K562 (cell line): Measurements from ENCODE around the gene CACNG3. TPM values are rescaled to one million over a fixed set of nuclear protein-coding genes. Genes with fewer than 3 reads are reported as not detected.

Experiments
- ATAC-seq: fragments of 200-7000 bp; cut with Tn5 transposase; 3 replicates; pipeline ENCODE4 v1.9.1; 2020; ENCODE audit warnings: moderate library complexity
- BruUV-seq: library from RNA; stranded (reverse); fragments of 400-500 nt; replicated peaks from 2 replicates; lab custom pipeline; 2021; lab: Mats Ljungman, UMichigan
- CTCF ChIA-PET: fragments of 300-600 bp; formaldehyde crosslinking; extraction: SDS; loops from one replicate; lab custom pipeline; 2021; ENCODE audit warnings: low intra/inter-chr PET ratio; lab: Yijun Ruan, JAX
- POLR2A ChIA-PET: fragments of 300-600, 350-650 bp; sonication (Branson Sonifier 250); formaldehyde crosslinking; extraction: SDS; loops from one replicate; lab custom pipeline; 2021; ENCODE audit warnings: antibody characterized with exemption, inconsistent platforms; lab: Yijun Ruan, JAX
- DNase-seq, 4 experiments: peaks; one replicate each; pipeline versions ENCODE4 v3.0.0 to v3.0.0-alpha.2; 2011 to 2018; ENCODE audit warnings: low spot score in 3 of 4, mixed read lengths in 3 of 4; ENCODE audit errors: extremely low read depth in 1 of 4
- FAIRE-seq: peaks from 2 replicates; lab custom pipeline; 2011; peaks lifted over from hg19 to GRCh38; lab: Jason Lieb, UNC
- H2AFZ ChIP-seq: 2 replicates; pipeline ENCODE4 v1.6.0; 2011; ENCODE audit warnings: low read depth, low read length, control low read depth, inconsistent platforms
- H3K27ac ChIP-seq: fragments of 200-600 bp; 3 replicates; pipeline ENCODE4 v1.8.0; 2011; ENCODE audit warnings: low read depth, mild to moderate bottlenecking, control low read depth, inconsistent platforms, low read length, moderate library complexity, mixed read lengths; ENCODE audit errors: extremely low read depth
- H3K27me3 ChIP-seq, 2 experiments: fragments of 300-600 bp in 1 of 2; 2 replicates in 1 of 2; 3 replicates in 1 of 2; pipeline versions ENCODE4 v1.6.0 to v1.8.0; 2011; ENCODE audit warnings: inconsistent platforms in 2 of 2, low read length in 2 of 2, mild to moderate bottlenecking in 1 of 2, mixed read lengths in 1 of 2, moderate library complexity in 1 of 2; ENCODE audit not compliant: control insufficient read depth in 2 of 2, insufficient read depth in 2 of 2
- H3K36me3 ChIP-seq: fragments of 300-600 bp; 3 replicates; pipeline ENCODE4 v1.8.0; 2011; ENCODE audit warnings: mild to moderate bottlenecking, low read length, inconsistent platforms; ENCODE audit not compliant: control insufficient read depth, insufficient read depth
- H3K4me1 ChIP-seq, 2 experiments: fragments of 200-600 bp in 1 of 2; replicated peaks in 1 of 2; 2 replicates in 1 of 2; 3 replicates in 1 of 2; pipeline versions ENCODE4 v1.5.1 to v1.8.0; 2011; ENCODE audit warnings: inconsistent platforms in 2 of 2, low read length in 2 of 2, mild to moderate bottlenecking in 1 of 2, mixed read lengths in 1 of 2, moderate library complexity in 1 of 2; ENCODE audit not compliant: control insufficient read depth in 2 of 2, insufficient read depth in 2 of 2
- H3K4me2 ChIP-seq: 2 replicates; pipeline ENCODE4 v1.6.1; 2011; ENCODE audit warnings: low read length, control low read depth, inconsistent platforms, mixed read lengths; ENCODE audit not compliant: insufficient read depth
- H3K4me3 ChIP-seq: fragments of 200-600 bp; sonication (generic), shearing (Covaris generic); 2 replicates; pipeline ENCODE4 v1.5.1; 2016; ENCODE audit warnings: control low read depth, inconsistent platforms
- H3K79me2 ChIP-seq: fragments of 200-600 bp; 3 replicates; pipeline ENCODE4 v1.8.0; 2011; ENCODE audit warnings: low read length, inconsistent platforms; ENCODE audit not compliant: control insufficient read depth, insufficient read depth
- H3K9ac ChIP-seq, 2 experiments: 2 replicates each; pipeline versions ENCODE4 v1.6.0 to v1.6.1; 2011; ENCODE audit warnings: low read depth in 2 of 2, low read length in 2 of 2, control low read depth in 1 of 2, inconsistent platforms in 1 of 2, mild to moderate bottlenecking in 1 of 2, mixed read lengths in 1 of 2; ENCODE audit not compliant: insufficient read depth in 1 of 2
- H3K9me1 ChIP-seq: one replicate; pipeline ENCODE4 v1.6.0; 2011; ENCODE audit warnings: inconsistent platforms, mild to moderate bottlenecking, low read length, moderate library complexity; ENCODE audit not compliant: control insufficient read depth, insufficient read depth
- H3K9me3 ChIP-seq: replicated peaks from 2 replicates; pipeline ENCODE4 v1.5.1; 2011; ENCODE audit warnings: low read depth, low read length, inconsistent platforms; ENCODE audit not compliant: control insufficient read depth, insufficient read depth
- H4K20me1 ChIP-seq: replicated peaks from 2 replicates; pipeline ENCODE4 v1.6.1; 2011; ENCODE audit warnings: low read length, inconsistent platforms, mixed read lengths; ENCODE audit not compliant: control insufficient read depth, insufficient read depth
- BHLHE40 ChIP-seq: IDR thresholded peaks from 2 replicates; pipeline ENCODE4 v1.6.1; 2011; ENCODE audit warnings: low read length, improper control_type of control experiment
- CTBP1 ChIP-seq: fragments of 450-650 bp; IDR thresholded peaks from 2 replicates; pipeline ENCODE4 v1.6.1; 2016; ENCODE audit warnings: borderline replicate concordance
- ESRRA ChIP-seq: fragments of 450-650 bp; IDR thresholded peaks from 2 replicates; pipeline ENCODE4 v1.6.1; 2014; ENCODE audit warnings: low read depth, mild to moderate bottlenecking, moderate library complexity, borderline replicate concordance
- ETV6 ChIP-seq, 3 experiments: fragments of 150-350 bp in 1 of 3; sonication (generic) in 1 of 3; formaldehyde crosslinking in 1 of 3; IDR thresholded peaks; 2 replicates each; pipeline versions ENCODE4 v1.6.1 to v1.8.0; 2014 to 2022; ENCODE audit warnings: borderline replicate concordance in 2 of 3, low read depth in 2 of 3, antibody characterized with exemption in 1 of 3, low read length in 1 of 3, mild to moderate bottlenecking in 1 of 3, missing genetic modification reagents in 1 of 3
- MTF1 ChIP-seq: fragments of 250-450 bp; sonication (Bioruptor Pico); IDR thresholded peaks from 2 replicates; pipeline ENCODE4 v1.9.0; 2021; ENCODE audit warnings: moderate library complexity, mild to moderate bottlenecking, inconsistent platforms, borderline replicate concordance
- NR3C1 ChIP-seq: sonication (generic); formaldehyde crosslinking; IDR thresholded peaks from 2 replicates; pipeline ENCODE4 v1.8.1; 2022; ENCODE audit warnings: missing genetic modification reagents
- TRIM24 ChIP-seq, 2 experiments: fragments of 450-650 bp; IDR thresholded peaks; 2 replicates each; pipeline ENCODE4 v1.6.1; 2016
- ZNF311 ChIP-seq: fragments of 250-450 bp; sonication (Bioruptor Pico); IDR thresholded peaks from 2 replicates; pipeline ENCODE4 v1.4.0; 2020; ENCODE audit warnings: mild to moderate bottlenecking, moderate library complexity
- ZNF584 ChIP-seq: fragments of 200-800 bp; sonication (Bioruptor generic); IDR thresholded peaks from 2 replicates; pipeline ENCODE4 v1.6.1; 2016; ENCODE audit warnings: low read depth, mild to moderate bottlenecking, missing genetic modification characterization, missing compliant biosample characterization
- ZNF780A ChIP-seq: fragments of 250-450 bp; sonication (Bioruptor Pico); IDR thresholded peaks from 2 replicates; pipeline ENCODE4 v1.5.0; 2021; ENCODE audit warnings: mild to moderate bottlenecking
- WGBS: fragments of 100-300 bp; shearing (Covaris generic); methylation state at CpG from one replicate; pipeline ENCODE4 v1.1.6; 2016; ENCODE audit warnings: low coverage, mixed read lengths; ENCODE audit not compliant: insufficient coverage; ENCODE audit errors: missing lambda C conversion rate; 5-methylcytosine and 5-hydroxymethylcytosine counted together
- in situ Hi-C: fragments of 300-500 bp; cut with MboI; formaldehyde crosslinking; loops from 4 replicates; pipeline ENCODE4 v1.15.0; 2018; ENCODE audit warnings: inconsistent platforms, mixed read lengths
- intact Hi-C: fragments of 100-400 bp; cut with micrococcal nuclease; formaldehyde crosslinking; loops from 2 replicates; pipeline ENCODE4 v1.14.2; 2022
- polyA plus RNA-seq, 8 experiments: library from polyadenylated mRNA; depleted of rRNA in 4 of 8; stranded (reverse) in 5 of 8; unstranded in 3 of 8; fragments of >200 nt; fragmentation: Nextera tagmentation in 2 of 8; fragmentation: Illumina TruSeq in 1 of 8; extraction: Ambion mirVana in 2 of 8; extraction: Trizol in 1 of 8; gene quantifications; 2 replicates each; pipeline versions ENCODE4 v1.2.1 to v1.2.3, GENCODE V29; 2011 to 2014; ENCODE audit warnings: inconsistent platforms in 1 of 8, missing spikeins in 1 of 8
- total RNA-seq, 7 experiments: library from RNA; depleted of rRNA in 6 of 7; stranded (reverse); fragments of >200 nt in 6 of 7; fragmentation: Illumina TruSeq in 2 of 7; extraction: Trizol in 2 of 7; gene quantifications; 2 replicates each; pipeline versions ENCODE4 v1.2.1 to v1.2.3, GENCODE V29; 2011 to 2021; ENCODE audit warnings: low replicate concordance in 1 of 7
- TF ChIP-seq, protein P1 (sequence below): fragments of 450-650 bp; IDR thresholded peaks from 2 replicates; pipeline ENCODE4 v1.6.1; 2016; ENCODE audit warnings: mild to moderate bottlenecking, moderate library complexity

The CACNG3 gene
- total and polyA plus RNA-seq, 9 of the 15 experiments (the other 6 are each of a cell fraction or from before 2014, with no cell fraction given), result not detected

GRCh38 chr16:24258791-24259190 lies 2.7 kb downstream of the CACNG3 start:
- DNase-seq, result no peak
- no peak overlapping the region for H2AFZ ChIP-seq
- ChIA-PET CTCF (no interaction called here), POLR2A (interaction anchor here (0.6 kb wide), 1 partner anchor 107 kb away, joined by 4 read pairs; no protein-coding TSS in a partner anchor)
- H3K9me1 ChIP-seq, result no peaks in the 10 kb centered on the region
- peaks cover 5 to 17% of the 10 kb centered on the region in 2 experiments; a peak in 2 of 5 replicates for H3K27me3 ChIP-seq
- no peak overlapping the region for H3K4me2 ChIP-seq
- intact Hi-C loops (loop anchor here (10.0 kb wide), 1 partner anchor 524 kb away; no protein-coding TSS in a partner anchor), in situ Hi-C loops (loop anchor here (10.0 kb wide), 1 partner anchor 524 kb away; no protein-coding TSS in a partner anchor)
- H3K9ac ChIP-seq, result no peak overlapping the region
- no peak overlapping the region for H3K27ac ChIP-seq
- H3K4me1 ChIP-seq, result peaks cover 0 to 8% of the 10 kb centered on the region in 2 experiments; a peak in 1 of 5 replicates
- 0% methylated on average over 1 of the region's 1 CpG for WGBS
- TF ChIP-seq NR3C1 (no peak), ETV6 (IDR thresholded peaks at IDR 0.05; ENCODE audit: borderline replicate concordance in 1 of 2, low read depth in 2 of 2, low read length in 1 of 2) (no peak), ETV6 (CRISPR knock-in tag; IDR thresholded peaks at IDR 0.05; ENCODE audit: borderline replicate concordance) (no peak), BHLHE40 (no peak), MTF1 (CRISPR knock-in tag) (no peak), ESRRA (no peak), ZNF780A (CRISPR knock-in tag) (no peak), CTBP1 (no peak), ZNF584 (CRISPR knock-in tag) (no peak), ZNF311 (CRISPR knock-in tag) (no peak), TRIM24 (IDR thresholded peaks at IDR 0.05) (no peak)
- TF ChIP-seq, protein P1, sequence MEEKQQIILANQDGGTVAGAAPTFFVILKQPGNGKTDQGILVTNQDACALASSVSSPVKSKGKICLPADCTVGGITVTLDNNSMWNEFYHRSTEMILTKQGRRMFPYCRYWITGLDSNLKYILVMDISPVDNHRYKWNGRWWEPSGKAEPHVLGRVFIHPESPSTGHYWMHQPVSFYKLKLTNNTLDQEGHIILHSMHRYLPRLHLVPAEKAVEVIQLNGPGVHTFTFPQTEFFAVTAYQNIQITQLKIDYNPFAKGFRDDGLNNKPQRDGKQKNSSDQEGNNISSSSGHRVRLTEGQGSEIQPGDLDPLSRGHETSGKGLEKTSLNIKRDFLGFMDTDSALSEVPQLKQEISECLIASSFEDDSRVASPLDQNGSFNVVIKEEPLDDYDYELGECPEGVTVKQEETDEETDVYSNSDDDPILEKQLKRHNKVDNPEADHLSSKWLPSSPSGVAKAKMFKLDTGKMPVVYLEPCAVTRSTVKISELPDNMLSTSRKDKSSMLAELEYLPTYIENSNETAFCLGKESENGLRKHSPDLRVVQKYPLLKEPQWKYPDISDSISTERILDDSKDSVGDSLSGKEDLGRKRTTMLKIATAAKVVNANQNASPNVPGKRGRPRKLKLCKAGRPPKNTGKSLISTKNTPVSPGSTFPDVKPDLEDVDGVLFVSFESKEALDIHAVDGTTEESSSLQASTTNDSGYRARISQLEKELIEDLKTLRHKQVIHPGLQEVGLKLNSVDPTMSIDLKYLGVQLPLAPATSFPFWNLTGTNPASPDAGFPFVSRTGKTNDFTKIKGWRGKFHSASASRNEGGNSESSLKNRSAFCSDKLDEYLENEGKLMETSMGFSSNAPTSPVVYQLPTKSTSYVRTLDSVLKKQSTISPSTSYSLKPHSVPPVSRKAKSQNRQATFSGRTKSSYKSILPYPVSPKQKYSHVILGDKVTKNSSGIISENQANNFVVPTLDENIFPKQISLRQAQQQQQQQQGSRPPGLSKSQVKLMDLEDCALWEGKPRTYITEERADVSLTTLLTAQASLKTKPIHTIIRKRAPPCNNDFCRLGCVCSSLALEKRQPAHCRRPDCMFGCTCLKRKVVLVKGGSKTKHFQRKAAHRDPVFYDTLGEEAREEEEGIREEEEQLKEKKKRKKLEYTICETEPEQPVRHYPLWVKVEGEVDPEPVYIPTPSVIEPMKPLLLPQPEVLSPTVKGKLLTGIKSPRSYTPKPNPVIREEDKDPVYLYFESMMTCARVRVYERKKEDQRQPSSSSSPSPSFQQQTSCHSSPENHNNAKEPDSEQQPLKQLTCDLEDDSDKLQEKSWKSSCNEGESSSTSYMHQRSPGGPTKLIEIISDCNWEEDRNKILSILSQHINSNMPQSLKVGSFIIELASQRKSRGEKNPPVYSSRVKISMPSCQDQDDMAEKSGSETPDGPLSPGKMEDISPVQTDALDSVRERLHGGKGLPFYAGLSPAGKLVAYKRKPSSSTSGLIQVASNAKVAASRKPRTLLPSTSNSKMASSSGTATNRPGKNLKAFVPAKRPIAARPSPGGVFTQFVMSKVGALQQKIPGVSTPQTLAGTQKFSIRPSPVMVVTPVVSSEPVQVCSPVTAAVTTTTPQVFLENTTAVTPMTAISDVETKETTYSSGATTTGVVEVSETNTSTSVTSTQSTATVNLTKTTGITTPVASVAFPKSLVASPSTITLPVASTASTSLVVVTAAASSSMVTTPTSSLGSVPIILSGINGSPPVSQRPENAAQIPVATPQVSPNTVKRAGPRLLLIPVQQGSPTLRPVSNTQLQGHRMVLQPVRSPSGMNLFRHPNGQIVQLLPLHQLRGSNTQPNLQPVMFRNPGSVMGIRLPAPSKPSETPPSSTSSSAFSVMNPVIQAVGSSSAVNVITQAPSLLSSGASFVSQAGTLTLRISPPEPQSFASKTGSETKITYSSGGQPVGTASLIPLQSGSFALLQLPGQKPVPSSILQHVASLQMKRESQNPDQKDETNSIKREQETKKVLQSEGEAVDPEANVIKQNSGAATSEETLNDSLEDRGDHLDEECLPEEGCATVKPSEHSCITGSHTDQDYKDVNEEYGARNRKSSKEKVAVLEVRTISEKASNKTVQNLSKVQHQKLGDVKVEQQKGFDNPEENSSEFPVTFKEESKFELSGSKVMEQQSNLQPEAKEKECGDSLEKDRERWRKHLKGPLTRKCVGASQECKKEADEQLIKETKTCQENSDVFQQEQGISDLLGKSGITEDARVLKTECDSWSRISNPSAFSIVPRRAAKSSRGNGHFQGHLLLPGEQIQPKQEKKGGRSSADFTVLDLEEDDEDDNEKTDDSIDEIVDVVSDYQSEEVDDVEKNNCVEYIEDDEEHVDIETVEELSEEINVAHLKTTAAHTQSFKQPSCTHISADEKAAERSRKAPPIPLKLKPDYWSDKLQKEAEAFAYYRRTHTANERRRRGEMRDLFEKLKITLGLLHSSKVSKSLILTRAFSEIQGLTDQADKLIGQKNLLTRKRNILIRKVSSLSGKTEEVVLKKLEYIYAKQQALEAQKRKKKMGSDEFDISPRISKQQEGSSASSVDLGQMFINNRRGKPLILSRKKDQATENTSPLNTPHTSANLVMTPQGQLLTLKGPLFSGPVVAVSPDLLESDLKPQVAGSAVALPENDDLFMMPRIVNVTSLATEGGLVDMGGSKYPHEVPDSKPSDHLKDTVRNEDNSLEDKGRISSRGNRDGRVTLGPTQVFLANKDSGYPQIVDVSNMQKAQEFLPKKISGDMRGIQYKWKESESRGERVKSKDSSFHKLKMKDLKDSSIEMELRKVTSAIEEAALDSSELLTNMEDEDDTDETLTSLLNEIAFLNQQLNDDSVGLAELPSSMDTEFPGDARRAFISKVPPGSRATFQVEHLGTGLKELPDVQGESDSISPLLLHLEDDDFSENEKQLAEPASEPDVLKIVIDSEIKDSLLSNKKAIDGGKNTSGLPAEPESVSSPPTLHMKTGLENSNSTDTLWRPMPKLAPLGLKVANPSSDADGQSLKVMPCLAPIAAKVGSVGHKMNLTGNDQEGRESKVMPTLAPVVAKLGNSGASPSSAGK, result no peak
- H3K36me3 ChIP-seq, result no peaks in the 10 kb centered on the region
- no TSS peak for BruUV-seq
- no peaks in the 10 kb centered on the region for H4K20me1 ChIP-seq
- no peaks in the 10 kb centered on the region for H3K9me3 ChIP-seq
- no peaks in the 10 kb centered on the region for H3K79me2 ChIP-seq
- no peak for FAIRE-seq
- no peak for ATAC-seq
- H3K4me3 ChIP-seq, result no peak overlapping the region
